Thyroid gland (tissue), 4 donors: Measurements from ENCODE around the gene RAB31.

ENCODE experiments used
- POLR2A ChIP-seq, 2 donors: fragments of 450-650 bp; IDR thresholded peaks; one replicate each; pipeline ENCODE4 v1.6.1; 2017; ENCODE audit warnings: antibody characterized with exemption in 2 of 2, mild to moderate bottlenecking in 2 of 2, moderate library complexity in 1 of 2
- TF ChIP-seq, protein P1 (sequence below), 6 experiments: fragments of 200-600 bp in 3 of 6; fragments of 450-650 bp in 3 of 6; sonication (generic) in 3 of 6; IDR thresholded peaks; one replicate each; pipeline ENCODE4 v1.5.1; 2016 to 2019; ENCODE audit warnings: antibody characterized with exemption in 6 of 6, mild to moderate bottlenecking in 2 of 6, inconsistent platforms in 1 of 6, moderate library complexity in 1 of 6

DNA sequence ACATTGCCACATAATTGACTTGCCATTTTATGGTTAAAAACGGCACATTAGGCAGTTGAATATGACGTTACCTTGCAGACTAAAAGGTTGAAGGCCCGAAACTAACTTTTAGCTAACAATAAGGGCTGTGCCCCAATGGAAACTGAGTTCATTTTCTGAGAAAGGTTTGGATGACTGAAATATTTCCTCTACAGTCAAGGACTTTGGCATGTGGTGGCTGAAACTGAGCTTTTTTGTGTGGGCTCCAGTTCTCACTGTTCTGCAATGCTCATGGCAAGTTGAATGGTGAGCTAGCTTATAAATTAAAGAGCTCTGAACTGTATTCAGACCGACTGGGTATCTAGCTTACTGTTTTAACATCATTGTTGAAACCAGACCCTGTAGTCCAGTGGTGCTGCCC is 153.8 kb downstream of the RAB31 start:
- TF ChIP-seq, protein P1, sequence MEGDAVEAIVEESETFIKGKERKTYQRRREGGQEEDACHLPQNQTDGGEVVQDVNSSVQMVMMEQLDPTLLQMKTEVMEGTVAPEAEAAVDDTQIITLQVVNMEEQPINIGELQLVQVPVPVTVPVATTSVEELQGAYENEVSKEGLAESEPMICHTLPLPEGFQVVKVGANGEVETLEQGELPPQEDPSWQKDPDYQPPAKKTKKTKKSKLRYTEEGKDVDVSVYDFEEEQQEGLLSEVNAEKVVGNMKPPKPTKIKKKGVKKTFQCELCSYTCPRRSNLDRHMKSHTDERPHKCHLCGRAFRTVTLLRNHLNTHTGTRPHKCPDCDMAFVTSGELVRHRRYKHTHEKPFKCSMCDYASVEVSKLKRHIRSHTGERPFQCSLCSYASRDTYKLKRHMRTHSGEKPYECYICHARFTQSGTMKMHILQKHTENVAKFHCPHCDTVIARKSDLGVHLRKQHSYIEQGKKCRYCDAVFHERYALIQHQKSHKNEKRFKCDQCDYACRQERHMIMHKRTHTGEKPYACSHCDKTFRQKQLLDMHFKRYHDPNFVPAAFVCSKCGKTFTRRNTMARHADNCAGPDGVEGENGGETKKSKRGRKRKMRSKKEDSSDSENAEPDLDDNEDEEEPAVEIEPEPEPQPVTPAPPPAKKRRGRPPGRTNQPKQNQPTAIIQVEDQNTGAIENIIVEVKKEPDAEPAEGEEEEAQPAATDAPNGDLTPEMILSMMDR (IDR thresholded peaks at IDR 0.05) = no peak
- TF ChIP-seq POLR2A (IDR thresholded peaks at IDR 0.05) = no peak
